Measurements from ENCODE around the gene PIK3R3.

GRCh38 chr1:46131093-46131492 lies 1.3 kb downstream of the PIK3R3 start:
- TF ChIP-seq, protein P1, sequence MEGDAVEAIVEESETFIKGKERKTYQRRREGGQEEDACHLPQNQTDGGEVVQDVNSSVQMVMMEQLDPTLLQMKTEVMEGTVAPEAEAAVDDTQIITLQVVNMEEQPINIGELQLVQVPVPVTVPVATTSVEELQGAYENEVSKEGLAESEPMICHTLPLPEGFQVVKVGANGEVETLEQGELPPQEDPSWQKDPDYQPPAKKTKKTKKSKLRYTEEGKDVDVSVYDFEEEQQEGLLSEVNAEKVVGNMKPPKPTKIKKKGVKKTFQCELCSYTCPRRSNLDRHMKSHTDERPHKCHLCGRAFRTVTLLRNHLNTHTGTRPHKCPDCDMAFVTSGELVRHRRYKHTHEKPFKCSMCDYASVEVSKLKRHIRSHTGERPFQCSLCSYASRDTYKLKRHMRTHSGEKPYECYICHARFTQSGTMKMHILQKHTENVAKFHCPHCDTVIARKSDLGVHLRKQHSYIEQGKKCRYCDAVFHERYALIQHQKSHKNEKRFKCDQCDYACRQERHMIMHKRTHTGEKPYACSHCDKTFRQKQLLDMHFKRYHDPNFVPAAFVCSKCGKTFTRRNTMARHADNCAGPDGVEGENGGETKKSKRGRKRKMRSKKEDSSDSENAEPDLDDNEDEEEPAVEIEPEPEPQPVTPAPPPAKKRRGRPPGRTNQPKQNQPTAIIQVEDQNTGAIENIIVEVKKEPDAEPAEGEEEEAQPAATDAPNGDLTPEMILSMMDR (IDR thresholded peaks at IDR 0.05): no peak
- TF ChIP-seq POLR2A (IDR thresholded peaks at IDR 0.05): no peak

All from ovary (tissue), 3 donors.